ENCODE results near the gene UNC5A. TPM values are rescaled to one million over a fixed set of nuclear protein-coding genes. Genes with fewer than 3 reads are reported as not detected.
"Not testable (repeated sequence)": the region's sequence is repeated elsewhere in the genome, so short reads cannot be mapped to it uniquely, and the experiment has no call there.

The UNC5A gene
- total RNA-seq, 1 donor from 2014 or later: not detected

DNA sequence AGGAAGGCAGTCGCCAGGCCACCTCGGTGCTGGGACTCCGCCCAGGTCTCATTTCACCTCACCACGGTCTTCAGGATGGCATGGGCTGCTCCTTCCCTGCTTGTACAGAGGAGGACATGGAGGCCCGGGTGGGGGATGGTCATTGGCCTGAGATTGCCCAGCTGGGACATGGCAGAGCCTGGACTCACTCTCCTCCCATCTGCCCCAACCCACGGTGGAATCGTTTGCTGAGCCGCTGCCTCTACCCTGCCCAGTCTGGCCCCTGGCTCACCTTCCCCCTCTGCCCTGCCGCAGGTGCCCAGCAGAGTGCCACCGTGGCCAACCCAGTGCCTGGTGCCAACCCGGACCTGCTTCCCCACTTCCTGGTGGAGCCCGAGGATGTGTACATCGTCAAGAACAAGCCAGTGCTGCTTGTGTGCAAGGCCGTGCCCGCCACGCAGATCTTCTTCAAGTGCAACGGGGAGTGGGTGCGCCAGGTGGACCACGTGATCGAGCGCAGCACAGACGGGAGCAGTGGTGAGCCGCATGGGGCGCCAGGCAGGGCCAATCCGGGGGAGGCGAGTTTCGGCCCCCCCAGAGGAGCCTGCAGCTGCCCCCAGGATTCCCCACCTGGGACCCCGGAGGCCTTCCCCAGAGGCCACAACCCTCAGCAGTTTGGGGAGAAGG, 52.1 kb downstream of the UNC5A start:
- no peak for DNase-seq (ENCODE audit: low spot score)

DNA sequence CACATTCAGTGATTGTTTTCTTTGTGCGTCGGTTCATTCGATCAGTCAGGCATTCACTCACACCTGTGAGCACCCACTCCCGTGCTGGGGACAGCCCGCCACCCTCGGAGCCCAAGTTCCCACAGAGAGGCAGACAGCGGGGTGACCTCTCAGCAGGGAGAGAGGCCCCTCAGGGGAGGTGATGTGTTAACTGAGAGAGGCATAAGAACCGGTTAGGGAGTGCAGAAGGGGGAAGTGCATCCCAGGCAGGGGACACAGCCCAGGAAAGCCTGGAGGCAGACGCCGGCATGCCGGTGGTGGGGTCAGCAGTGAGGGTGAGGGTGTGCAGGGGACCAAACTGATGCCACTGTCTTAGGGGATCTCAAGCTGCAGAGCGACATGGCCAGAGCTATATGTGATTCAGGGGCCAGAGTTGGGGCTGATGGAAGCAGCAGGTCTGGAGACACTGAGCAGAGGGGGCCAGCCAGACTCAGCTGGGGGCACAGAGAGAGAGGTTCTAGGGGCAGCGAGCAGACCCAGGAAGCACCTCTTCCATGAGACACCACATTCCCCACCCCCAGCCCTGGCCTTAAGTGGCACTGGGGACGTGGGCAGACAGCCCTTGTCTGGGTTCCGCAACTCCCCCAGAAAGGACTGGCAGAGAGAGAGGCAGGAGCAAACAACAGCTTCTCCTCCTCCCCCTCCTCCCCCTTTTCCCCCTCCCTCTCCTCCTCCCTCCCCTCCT, 52.8 kb downstream of the UNC5A start:
- DNase-seq (ENCODE audit: low spot score): no peak

DNA sequence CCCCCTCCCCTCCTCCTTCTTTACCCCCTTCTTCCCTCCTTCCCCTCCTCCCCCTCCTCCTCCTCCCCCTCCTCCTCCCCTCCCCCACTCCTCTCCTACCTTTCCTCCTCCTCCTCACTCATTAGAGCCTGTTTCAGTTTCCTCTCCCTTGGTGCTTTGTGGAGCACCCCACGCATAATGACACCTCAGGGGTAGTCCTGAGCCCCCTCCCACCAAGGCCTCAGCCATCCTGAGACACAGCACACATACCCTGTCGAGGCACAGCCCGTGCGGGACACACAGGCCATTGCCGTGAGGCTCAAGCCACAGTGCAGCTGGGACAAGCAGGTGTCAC, 53.4 kb downstream of the UNC5A start:
- DNase-seq (ENCODE audit: low spot score): no peak

DNA sequence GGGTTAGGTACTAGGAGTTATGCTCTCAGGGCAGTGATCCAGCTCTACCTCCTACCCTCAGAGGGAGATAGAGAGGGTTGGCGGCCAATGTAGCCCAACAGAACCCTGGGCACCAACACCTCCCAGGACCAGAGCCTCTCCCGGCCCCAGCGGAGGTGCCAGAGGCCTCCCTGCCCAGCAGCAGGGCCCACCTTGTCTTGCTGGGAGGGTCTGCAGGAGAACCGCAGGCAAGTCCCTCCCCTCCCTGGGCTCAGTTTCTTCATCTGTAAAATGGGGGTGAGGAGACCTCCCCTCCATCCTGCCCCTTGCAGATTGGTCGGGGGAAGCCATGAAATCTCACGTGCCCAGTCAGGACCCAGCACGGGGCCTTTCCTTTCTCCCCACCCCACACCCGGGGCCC, 54.4 kb downstream of the UNC5A start:
- no peak for DNase-seq (ENCODE audit: low spot score)

DNA sequence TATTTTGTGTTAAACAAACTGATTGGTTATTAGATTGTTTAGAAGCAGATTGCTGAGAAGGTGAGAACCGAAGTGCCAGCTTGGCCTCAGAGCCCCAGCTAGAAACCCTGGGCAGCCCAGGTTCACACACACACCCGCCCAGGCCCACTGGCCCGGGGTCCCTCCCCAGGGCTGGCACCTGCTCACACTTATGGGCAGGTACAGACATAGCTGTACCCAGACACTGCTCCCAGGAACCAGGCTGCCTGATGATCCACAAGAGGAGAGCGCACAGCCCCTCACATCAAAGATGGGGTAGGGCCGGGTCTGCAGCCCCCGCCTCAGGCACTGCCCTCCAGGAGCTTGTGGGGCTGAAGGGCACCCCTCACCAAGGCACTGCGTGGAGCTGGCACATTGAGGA, 55.6 kb downstream of the UNC5A start:
- DNase-seq (ENCODE audit: low spot score): no peak

DNA sequence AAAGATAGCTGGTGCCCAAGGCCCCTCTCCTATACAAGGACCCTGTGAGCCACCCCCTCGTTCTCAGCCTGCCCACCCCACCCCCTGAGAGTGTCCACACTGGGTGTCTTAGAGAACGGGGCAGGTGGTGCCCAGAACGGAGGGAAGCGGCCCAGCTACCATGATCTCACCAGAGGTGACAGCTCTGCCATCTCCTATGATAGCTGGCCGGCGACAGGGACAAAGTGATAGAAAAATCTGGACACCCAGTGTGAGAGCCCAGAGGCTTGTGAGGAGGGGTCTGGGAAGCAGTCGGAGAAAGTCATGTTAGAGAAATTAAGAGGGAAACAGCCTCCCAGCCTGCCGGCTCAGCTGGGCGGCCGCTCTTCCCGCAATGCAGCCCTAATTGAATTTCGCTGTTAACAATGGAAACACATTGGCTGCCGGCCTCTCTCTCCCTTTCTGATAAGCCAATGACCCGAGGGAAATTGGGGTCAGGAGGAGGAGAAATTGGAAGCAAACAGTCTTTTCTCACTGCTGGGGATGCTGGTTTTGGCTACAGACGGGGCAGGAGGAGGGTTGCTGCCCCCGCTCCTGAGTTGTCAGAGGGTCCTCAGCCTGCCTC, 56.5 kb downstream of the UNC5A start:
- DNase-seq (ENCODE audit: low spot score): no peak

DNA sequence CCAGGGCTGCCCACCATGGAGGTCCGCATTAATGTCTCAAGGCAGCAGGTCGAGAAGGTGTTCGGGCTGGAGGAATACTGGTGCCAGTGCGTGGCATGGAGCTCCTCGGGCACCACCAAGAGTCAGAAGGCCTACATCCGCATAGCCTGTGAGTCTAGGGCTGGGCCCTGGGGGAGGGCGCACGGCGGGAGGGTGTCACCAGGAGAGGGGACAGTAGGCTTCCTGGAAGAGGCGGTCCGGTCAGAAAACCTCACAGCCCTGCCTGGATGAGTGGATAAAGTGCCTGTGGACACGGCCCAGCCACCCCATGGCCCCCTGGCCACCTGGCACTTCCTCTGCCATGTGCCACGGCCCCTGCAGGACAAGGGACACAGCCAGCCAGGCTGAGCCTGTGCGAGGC, 57.8 kb downstream of the UNC5A start:
- DNase-seq (ENCODE audit: low spot score): no peak

DNA sequence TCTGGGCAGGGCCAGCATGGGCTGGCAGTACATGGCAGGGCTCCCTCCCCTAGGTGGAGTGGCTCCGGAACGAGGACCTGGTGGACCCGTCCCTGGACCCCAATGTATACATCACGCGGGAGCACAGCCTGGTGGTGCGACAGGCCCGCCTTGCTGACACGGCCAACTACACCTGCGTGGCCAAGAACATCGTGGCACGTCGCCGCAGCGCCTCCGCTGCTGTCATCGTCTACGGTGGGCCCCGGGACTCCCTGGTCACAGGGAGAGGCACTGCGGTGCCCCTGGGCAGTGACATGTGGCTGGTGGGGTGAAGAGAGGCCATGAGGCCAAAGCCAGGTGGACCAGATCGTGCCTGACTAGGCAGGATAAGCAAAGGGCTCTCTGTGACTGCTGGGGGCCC, 58.4 kb downstream of the UNC5A start:
- no peak for DNase-seq (ENCODE audit: low spot score)

DNA sequence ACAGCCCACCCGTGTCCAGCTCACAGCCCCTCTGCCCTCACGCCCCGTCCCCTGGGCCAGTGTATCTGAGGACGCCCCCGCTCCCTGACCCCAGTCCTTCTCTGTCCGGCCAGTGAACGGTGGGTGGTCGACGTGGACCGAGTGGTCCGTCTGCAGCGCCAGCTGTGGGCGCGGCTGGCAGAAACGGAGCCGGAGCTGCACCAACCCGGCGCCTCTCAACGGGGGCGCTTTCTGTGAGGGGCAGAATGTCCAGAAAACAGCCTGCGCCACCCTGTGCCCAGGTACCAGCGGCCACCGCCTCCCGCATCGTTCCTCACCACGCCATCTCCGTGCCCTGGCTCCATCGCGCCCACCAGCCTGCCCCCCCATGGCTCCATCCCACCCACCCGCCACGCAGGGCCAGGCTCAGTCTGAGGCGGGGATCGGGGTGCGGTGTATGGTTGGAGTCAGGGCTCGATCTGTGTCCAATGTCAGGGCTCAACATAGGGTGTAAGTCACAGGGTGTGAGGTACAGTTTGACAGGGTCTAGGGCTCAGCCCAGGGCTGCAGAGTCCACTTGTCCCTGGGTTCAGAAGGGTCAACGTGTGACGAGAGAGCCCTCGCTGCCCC, 59.2 kb downstream of the UNC5A start:
- no peak for DNase-seq (ENCODE audit: low spot score)

DNA sequence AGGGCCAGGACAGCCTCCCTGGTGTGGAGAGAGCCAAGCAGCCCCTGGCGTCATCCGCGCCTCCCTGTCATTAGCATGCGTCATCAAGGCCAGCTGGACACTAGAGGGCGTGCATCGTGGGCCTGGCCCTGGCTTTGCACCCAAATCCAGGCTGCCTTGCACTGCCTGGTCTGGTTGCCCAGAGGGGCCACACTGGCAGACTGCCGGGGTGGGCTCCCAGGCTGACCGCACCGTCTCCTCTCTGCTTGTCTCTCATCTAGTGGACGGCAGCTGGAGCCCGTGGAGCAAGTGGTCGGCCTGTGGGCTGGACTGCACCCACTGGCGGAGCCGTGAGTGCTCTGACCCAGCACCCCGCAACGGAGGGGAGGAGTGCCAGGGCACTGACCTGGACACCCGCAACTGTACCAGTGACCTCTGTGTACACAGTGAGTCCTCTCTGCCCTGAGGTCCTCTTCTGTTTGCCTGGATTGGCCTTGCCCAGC, 59.8 kb downstream of the UNC5A start:
- DNase-seq (ENCODE audit: low spot score): peak; percentile 13

DNA sequence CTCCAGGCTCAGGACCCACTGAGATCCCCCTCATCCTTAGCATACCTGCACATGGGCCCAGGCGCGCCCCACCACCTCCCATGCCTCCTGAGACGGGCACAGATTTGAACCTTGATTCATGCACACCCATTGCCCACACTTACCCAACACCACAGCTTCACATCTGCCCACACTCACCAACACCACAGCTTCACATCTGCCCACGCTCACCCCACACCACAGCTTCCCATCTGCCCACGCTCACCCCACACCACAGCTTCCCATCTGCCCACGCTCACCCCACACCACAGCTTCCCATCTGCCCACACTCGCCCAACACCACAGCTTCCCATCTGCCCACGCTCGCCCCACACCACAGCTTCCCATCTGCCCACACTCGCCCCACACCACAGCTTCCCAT, 60.3 kb downstream of the UNC5A start:
- DNase-seq (ENCODE audit: low spot score): not testable (repeated sequence)

DNA sequence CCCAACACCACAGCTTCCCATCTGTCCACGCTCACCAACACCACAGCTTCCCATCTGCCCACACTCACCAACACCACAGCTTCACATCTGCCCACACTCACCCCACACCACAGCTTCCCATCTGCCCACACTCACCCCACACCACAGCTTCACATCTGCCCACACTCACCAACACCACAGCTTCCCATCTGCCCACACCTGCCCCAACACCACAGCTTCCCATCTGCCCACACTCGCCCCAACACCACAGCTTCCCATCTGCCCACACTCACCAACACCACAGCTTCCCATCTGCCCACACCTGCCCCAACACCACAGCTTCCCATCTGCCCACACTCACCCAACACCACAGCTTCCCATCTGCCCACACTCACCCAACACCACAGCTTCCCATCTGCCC, 62.2 kb downstream of the UNC5A start:
- not testable (repeated sequence) for DNase-seq (ENCODE audit: low spot score)

DNA sequence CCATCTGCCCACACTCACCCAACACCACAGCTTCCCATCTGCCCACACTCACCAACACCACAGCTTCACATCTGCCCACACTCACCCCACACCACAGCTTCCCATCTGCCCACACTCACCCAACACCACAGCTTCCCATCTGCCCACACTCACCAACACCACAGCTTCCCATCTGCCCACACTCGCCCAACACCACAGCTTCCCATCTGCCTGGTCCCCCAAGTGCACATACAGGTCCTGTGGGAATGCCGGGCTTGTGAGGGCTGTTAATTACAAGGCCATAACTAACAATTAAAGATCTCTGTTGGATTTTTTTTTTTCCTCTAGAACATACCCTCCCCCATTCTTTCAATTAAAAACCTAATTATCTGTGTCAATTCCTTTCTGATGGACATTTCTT, 62.7 kb downstream of the UNC5A start:
- DNase-seq (ENCODE audit: low spot score): not testable (repeated sequence)

DNA sequence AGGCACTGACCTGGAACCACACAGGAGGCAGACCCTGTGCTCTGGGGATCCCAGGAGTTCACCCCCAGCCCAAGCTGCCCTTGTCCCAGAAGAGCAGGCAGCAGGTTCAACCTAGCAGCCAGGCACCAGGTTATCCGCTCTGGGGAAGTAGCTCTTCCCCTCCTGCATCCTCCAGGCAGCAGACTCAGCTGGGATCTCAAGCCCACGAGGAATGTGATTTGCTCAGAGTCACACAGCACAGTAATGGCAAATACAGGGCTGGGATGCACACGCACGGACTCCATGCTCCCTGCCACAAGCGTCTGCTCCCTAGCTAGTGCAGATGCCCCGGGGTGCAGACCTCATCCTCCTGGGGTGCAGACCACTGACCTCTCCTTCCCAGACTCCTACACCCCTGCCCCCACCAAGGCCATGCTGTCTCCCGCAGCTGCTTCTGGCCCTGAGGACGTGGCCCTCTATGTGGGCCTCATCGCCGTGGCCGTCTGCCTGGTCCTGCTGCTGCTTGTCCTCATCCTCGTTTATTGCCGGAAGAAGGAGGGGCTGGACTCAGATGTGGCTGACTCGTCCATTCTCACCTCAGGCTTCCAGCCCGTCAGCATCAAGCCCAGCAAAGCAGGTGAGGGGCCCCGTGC, 63.3 kb downstream of the UNC5A start:
- peak; percentile 21 for DNase-seq (ENCODE audit: low spot score)

DNA sequence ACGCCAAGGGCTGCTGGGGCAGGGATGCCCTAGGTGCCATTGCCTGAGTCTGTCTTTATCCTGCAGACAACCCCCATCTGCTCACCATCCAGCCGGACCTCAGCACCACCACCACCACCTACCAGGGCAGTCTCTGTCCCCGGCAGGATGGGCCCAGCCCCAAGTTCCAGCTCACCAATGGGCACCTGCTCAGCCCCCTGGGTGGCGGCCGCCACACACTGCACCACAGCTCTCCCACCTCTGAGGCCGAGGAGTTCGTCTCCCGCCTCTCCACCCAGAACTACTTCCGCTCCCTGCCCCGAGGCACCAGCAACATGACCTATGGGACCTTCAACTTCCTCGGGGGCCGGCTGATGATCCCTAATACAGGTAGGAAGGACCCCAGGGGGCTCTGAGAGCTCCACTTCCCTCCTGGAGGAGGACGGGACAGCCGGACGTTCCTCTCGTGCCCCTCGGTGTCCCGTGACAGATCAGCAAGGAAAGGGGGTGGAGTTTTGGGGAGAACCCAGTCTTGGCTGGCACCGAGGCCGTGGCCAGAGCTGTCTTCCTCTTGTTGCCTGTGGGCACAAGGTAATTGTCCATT, 63.9 kb downstream of the UNC5A start:
- no peak for DNase-seq (ENCODE audit: low spot score)

DNA sequence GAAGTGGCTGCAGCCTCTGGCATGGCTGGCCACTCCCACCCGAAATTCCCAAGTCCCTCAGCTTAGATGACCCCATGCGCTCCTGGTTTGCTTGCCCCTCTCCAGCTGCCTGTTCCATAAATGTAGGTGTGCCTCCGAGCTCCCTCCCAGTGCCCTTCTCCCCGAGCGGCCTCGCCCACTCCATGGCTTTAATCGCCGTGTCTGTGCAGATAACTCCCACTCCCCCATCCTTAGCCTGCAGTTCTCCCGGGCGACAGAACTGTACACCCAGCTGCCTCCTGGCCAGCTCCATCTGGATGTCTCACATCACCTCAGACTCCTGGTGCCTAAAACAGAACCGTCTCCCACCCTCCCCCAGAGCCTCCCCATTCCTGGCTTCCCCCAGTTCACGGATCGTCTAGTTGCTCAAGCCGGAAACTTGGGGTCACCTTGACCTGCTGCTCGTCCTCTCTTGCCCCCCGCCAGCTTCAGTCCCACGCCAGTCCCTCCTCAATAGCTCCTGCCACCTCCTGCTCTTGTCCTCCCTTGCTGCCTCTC, 64.7 kb downstream of the UNC5A start:
- DNase-seq (ENCODE audit: low spot score): no peak

DNA sequence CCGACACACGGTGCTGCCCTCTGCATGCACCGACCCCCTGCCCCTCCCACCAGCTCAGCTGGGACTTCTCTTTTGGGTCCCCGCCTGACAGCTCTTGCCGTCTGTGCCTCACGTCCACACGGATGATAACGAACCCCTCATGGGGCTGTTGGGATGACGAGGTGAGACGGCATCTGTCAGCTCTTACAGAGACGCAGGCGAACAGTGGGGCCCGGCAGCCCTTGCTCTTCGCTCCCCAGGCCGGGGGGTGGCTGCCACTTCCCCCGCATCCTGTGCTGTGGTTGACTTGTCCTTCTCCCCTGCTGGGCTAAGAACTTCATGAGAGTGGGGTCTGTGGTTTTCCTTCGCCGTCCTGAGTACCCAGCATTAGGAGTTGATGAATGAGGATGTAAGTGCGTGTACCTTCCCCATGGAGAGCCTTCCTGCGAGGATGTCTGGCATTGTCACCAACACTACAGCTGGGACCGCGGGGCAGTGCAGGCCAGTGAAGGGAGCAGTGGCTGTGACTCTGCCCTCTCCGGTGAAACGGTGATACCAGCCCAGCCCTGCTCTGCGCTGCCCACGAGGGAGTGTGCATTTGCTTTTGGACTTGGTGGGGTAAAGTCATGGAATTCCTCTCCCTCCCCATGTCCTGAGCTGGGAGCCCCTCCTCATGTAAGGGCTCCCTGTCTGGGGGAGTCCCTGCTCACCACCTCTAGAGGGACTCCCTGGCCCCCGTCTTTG, 65.6 kb downstream of the UNC5A start:
- no peak for DNase-seq (ENCODE audit: low spot score)

DNA sequence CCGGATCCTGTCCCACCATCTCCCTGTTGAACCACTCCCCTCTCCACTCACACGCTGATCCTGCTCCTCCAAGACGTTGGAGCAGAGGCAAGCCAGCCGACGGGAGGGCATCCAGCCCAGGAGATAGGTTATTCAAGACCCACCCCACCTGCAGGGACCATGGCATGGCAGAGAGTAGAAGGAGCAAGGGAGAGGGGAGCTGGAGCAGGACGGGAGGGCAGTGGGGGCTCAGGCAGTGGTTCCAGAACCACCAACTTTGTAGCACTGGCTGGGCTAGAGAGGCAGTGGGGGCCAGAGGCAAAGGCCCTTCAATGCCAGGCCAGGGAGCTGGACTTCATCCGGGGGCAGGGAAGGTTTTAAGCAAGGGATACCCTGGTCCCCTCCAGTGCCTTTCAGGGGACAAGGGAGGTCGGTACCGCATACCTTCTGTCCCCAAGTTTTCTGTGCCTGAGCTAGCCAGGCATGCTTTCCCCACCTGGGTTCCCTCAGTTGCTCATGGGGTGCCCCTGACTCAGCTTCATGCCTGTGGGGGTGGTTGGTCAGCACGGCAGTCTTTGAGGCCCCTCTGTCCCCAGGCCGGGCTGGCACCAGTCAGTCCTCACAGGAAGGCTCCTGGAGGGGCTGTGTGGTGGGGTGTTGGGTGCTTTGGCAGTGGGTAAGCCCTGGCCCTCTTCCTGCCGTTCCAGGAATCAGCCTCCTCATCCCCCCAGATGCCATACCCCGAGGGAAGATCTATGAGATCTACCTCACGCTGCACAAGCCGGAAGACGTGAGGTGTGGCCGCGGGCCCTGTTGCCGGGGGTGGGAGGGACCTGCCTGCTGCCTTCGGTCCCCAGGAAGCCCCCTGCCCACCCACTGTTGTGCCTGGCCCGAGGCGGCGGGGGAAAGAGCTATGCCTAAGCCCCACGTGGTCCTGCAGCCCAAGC, 66.4 kb downstream of the UNC5A start:
- DNase-seq (ENCODE audit: low spot score): no peak

DNA sequence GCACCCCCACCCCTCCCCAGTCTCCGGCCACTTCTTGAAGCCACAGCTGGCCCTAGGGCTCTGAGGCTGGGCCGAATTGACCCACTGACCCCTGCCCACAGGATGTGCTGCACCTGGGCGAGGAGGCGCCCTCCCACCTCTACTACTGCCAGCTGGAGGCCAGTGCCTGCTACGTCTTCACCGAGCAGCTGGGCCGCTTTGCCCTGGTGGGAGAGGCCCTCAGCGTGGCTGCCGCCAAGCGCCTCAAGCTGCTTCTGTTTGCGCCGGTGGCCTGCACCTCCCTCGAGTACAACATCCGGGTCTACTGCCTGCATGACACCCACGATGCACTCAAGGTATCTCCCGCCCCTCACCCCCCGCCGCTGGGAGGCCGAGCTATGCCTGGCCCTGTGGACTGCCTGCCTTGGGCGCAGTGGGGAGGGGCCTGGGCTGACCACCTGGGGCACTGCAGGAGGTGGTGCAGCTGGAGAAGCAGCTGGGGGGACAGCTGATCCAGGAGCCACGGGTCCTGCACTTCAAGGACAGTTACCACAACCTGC, 67.5 kb downstream of the UNC5A start:
- DNase-seq (ENCODE audit: low spot score): no peak
